ENCODE results near the gene ALCAM. TPM values are rescaled to one million over a fixed set of nuclear protein-coding genes. Genes with fewer than 3 reads are reported as not detected.

ALCAM gene
- polyA plus RNA-seq, 3 donors = 7.1 to 8.0 (median 7.9) TPM

GRCh38 chr3:105448338-105448982 is 81.8 kb downstream of the ALCAM start:
- Mint-ChIP-seq H3K36me3 (no peaks in the 10 kb centered on the region), H3K27ac (peak overlapping the region in 1 of 7 donors; percentile 78)
- no peak overlapping the region for H3K4me2 ChIP-seq (replicated peaks; ENCODE audit: extremely low read depth, low read length, poor library complexity, severe bottlenecking)

GRCh38 chr3:105449414-105449813 is 82.7 kb downstream of the ALCAM start:
- no peaks in the 10 kb centered on the region for H3K79me2 ChIP-seq (ENCODE audit: insufficient read depth, low read length)
- H3K4me1 ChIP-seq (ENCODE audit: control insufficient read depth in 1 of 2, insufficient read depth in 2 of 2, low read length in 2 of 2) = no peaks in the 10 kb centered on the region
- no peaks in the 10 kb centered on the region for H3K27me3 ChIP-seq (ENCODE audit: control insufficient read depth in 2 of 2, insufficient read depth in 2 of 2, low read length in 2 of 2)
- Mint-ChIP-seq H3K36me3 (no peaks in the 10 kb centered on the region), H3K4me1 (peaks cover 2% of the 10 kb centered on the region), H3K4me3 (no peak overlapping the region), H3K9me3 (peaks cover 0 to 9% (median 6%) of the 10 kb centered on the region in 7 donors), H3K27ac (no peak overlapping the region), H3K27me3 (ENCODE audit: low read depth in 3 of 3) (no peaks in the 10 kb centered on the region)
- H3K4me3 ChIP-seq (replicated peaks in 1 of 3; ENCODE audit: low read depth in 2 of 3, low read length in 3 of 3) = no peak overlapping the region
- intact Hi-C loops (cut with micrococcal nuclease) = no loop called here
- no peak overlapping the region for H3K9ac ChIP-seq (ENCODE audit: insufficient read depth, low read length, poor library complexity, severe bottlenecking)
- DNase-seq = no peak
- H3K9me3 ChIP-seq (replicated peaks in 1 of 2; ENCODE audit: control insufficient read depth in 1 of 2, insufficient read depth in 1 of 2, low read length in 2 of 2) = peaks cover 0 to 4% of the 10 kb centered on the region in 2 donors
- TF ChIP-seq CTCF (IDR thresholded peaks at IDR 0.05) = no peak
- no peak overlapping the region for H3K4me2 ChIP-seq (replicated peaks; ENCODE audit: extremely low read depth, low read length, poor library complexity, severe bottlenecking)
- no CpG with 5 or more reads among the region's 3 CpGs for WGBS (ENCODE audit: insufficient coverage)
- no peaks in the 10 kb centered on the region for H3K36me3 ChIP-seq (replicated peaks in 1 of 2; ENCODE audit: control insufficient read depth in 1 of 2, insufficient read depth in 2 of 2, low read length in 2 of 2)
- H4K20me1 ChIP-seq (ENCODE audit: insufficient read depth, low read length) = no peaks in the 10 kb centered on the region
- no peak overlapping the region for H2AFZ ChIP-seq (ENCODE audit: insufficient read depth, low read depth, low read length, poor library complexity, severe bottlenecking)
- no peak overlapping the region for H3K27ac ChIP-seq (ENCODE audit: low read depth in 1 of 2, low read length in 2 of 2)

More at GRCh38 chr3:105448338-105448982, 81.8 kb downstream of the ALCAM start:
- peaks cover 2 to 10% (median 4%) of the 10 kb centered on the region in 7 donors for H3K9me3 Mint-ChIP-seq
- Histone ChIP-seq H3K27ac (ENCODE audit: low read depth in 1 of 2, low read length in 2 of 2) (no peak overlapping the region), H3K9me3 (replicated peaks in 1 of 2; ENCODE audit: control insufficient read depth in 1 of 2, insufficient read depth in 1 of 2, low read length in 2 of 2) (peaks cover 0 to 4% of the 10 kb centered on the region in 2 donors), H3K4me3 (replicated peaks in 1 of 3; ENCODE audit: low read depth in 2 of 3, low read length in 3 of 3) (no peak overlapping the region), H3K4me1 (ENCODE audit: control insufficient read depth in 1 of 2, insufficient read depth in 2 of 2, low read length in 2 of 2) (no peaks in the 10 kb centered on the region), H3K27me3 (ENCODE audit: control insufficient read depth in 2 of 2, insufficient read depth in 2 of 2, low read length in 2 of 2) (no peaks in the 10 kb centered on the region), H3K36me3 (replicated peaks in 1 of 2; ENCODE audit: control insufficient read depth in 1 of 2, insufficient read depth in 2 of 2, low read length in 2 of 2) (no peaks in the 10 kb centered on the region), H4K20me1 (ENCODE audit: insufficient read depth, low read length) (no peaks in the 10 kb centered on the region), H3K79me2 (ENCODE audit: insufficient read depth, low read length) (no peaks in the 10 kb centered on the region), H3K9ac (ENCODE audit: insufficient read depth, low read length, poor library complexity, severe bottlenecking) (no peak overlapping the region), H2AFZ (ENCODE audit: insufficient read depth, low read depth, low read length, poor library complexity, severe bottlenecking) (no peak overlapping the region)
- no peak for DNase-seq
- peaks cover 2% of the 10 kb centered on the region for H3K4me1 Mint-ChIP-seq
- 71% methylated on average over 2 of the region's 4 CpGs for WGBS (ENCODE audit: insufficient coverage)
- no peak overlapping the region for H3K4me3 Mint-ChIP-seq
- intact Hi-C loops (cut with micrococcal nuclease) = no loop called here
- no peaks in the 10 kb centered on the region for H3K27me3 Mint-ChIP-seq (ENCODE audit: low read depth in 3 of 3)
- TF ChIP-seq CTCF (IDR thresholded peaks at IDR 0.05) = no peak

Data from CD14-positive monocyte (primary cell).